ENCODE results near the gene GRID1.
A peak's percentile ranks its signal among the peaks of the same experiment; 100 is the strongest.

Gene GRID1

DNA sequence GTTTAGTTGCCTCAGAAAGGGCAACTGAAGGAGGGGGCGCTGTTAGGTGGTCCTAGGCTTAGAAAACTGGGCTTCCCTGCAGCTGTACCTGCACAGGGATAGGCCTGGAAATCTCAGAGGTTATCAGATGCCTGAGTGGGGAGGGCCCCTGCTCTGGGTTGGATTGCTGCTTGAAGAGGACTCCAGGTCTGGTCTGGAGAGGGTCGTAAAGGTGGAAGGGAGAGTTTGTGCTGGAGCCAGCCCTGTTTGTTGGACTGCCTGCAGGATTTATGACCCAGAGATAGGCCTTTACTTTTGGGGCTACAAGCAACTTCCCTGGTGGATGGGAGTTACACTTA is 765.9 kb downstream of the GRID1 start:
- no peak for DNase-seq

GRCh38 chr10:85600026-85600743 is 766.4 kb downstream of the GRID1 start:
- DNase-seq, result no peak

DNA sequence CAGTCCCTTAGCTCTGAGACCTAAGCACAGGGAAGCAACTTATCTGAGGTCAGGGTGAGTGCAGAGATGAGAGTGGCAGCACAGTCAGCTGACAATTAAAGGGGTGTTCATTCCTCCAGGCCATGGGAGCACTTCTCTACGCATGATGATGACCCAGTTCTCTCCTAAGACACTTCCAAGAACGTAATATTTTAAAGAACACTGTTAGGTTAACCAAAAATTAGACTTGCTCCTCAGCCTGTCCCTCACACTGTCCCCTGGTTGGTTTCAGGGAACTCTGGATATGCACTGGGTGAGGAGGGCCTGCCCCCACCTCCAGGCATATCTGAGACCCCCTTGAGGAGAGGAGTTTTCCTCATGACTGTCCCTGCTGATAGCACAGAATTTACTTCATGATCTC is 767.5 kb downstream of the GRID1 start:
- no peak for DNase-seq

DNA sequence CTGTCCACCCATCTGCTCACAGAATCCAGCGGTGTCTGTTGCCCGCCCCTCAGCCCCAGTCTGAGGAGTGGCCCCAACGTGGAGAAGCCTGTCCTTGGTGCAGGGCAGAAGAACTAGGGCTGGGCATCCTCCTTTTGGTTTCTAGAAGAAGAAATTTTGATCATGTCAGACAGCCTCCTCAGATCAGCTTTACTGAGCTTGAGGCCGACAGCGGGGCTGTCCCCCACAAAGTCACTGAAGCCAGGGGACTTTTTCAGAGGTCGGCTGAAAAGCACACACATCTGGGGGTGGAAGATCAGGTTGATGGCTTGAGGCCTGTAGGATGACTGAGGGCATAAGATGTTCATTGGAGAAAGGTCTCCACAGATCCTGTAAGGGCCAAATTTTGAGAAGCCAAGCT is 767.9 kb downstream of the GRID1 start:
- no peak for DNase-seq

DNA sequence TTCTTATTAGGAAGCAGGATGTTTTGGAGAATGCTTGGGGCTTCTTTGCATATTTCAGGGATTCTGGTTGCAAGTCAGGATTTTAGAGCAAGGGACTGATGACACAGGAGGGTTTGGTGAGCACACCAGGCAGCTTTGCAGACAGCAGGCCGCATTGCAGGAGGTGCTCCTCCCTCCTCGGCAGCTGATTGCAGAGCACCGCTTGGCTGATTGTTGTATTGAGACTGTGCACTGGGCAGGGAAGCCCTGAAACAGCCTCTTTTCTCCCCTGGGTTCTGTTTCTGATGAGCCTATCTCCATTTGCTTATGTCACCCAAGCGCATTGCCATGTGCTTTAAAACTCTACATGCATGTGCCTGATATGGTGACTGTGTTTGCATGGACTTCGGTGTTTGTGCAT is 769.6 kb downstream of the GRID1 start:
- no peak for DNase-seq

DNA sequence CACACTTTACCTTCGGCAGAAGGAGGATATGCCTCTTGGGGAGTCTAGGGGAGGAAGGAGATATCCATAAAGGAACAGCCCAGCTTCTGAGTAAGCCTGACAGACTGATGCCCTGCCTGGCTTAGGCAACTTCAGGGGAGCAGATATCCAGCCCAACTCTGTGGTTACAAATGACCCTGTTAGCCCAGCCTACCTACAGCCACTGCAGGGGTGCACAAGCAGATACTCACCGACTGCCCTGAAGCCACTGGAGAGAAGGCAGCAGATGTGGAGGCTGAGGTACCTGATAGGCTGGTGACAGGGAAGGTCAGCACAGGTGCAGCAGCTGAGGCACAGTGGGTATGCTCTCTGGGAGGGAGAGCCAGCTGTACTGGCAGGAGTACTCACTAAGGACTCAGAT is 770.2 kb downstream of the GRID1 start:
- no peak for DNase-seq

DNA sequence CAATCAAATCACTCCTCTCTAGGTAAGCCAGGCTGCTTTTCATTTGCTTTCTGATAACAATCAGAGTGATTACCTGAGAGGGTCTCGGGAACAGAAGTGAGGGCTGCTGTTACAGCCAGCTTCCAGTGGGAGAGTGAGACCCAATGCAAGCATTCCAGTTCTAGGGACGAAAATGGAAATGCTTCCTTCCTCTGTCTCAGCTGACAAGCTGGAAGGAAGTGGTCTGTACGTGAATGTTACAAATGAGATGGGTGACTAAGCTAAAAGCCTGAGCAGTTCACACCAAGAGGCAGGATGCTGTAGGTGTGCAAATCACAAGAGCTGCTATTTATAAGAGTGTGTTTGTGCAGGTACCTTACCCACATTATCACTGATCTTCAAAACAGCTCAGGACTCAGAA is 772.4 kb downstream of the GRID1 start:
- DNase-seq, result no peak

DNA sequence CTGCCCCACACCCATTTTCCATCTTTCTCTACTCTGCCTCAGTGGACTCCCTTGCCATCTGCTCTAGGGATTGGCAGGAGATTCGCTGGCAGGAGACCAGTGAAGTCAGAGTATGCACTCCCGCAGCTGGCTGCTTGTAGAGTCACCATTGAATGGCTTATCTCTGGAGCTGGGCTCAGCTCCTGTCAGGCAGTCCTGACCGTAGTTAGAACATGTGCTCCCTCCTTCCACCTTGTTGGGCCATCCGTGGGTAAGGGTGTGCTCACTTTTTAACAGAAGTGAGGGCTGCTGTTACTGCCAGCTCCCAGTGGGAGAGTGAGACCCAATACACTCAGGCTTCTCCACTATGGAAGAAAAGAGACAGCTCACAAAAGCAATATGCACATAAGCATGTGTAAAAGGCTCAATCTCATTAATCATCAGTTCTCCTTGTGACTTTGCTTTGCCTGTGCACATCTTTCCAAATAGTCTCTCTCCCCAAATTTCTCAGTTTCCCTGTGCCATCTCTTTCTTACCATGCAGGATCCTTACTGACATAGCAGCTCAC is 773.3 kb downstream of the GRID1 start:
- no peak for DNase-seq

DNA sequence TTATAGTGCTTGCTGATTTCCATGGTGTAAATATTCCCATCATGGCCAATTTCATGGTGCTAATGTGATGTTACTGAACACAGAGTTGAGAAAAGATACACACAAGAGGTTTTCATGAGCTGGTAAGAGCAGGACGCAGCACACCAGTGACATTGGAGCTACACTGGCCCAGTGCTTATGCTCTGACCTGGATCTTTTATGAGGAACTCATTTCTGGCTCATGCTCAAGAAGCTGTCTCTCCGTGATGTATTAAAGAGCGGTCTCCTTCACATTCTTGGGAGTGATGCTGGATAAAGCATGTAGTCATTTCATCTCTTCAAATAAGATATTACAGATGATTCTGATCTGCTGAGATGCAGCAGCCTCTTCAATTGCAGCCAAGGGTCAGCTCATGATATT is 785.2 kb downstream of the GRID1 start:
- no peak for DNase-seq

- no peak for DNase-seq
Measured at GRCh38 chr10:85580585-85580984, 786.0 kb downstream of the GRID1 start.

- no peak for DNase-seq
Measured at GRCh38 chr10:85578860-85579259, 787.7 kb downstream of the GRID1 start.

- no peak for DNase-seq
Measured at GRCh38 chr10:85575441-85575840, 791.2 kb downstream of the GRID1 start.

GRCh38 chr10:85570871-85571270 is 795.7 kb downstream of the GRID1 start:
- DNase-seq, result no peak

GRCh38 chr10:85565381-85565780 is 801.2 kb downstream of the GRID1 start:
- DNase-seq, result no peak

GRCh38 chr10:85558533-85558932 is 808.1 kb downstream of the GRID1 start:
- no peak for DNase-seq

DNA sequence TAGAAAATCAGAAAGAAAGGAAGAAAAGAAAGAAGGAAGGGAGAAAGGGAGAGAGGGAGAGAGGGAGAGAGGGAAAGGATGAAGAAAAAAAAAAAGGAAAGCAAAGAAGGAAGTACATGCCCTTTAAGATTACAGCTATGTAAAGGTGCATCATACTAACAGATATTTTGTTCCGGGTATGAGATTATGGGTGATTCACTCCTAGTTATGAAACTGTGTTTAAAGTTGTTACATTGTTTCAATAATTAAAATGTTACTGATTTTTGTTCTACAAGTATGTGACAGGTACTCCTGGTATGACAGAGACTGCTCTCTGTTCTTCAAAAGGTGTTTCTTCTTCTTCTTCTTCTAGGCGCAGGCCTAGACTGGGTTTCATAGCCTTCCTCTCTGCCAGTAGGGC is 808.9 kb downstream of the GRID1 start:
- no peak for DNase-seq

- peak; percentile 72 to 76 for DNase-seq
Measured at GRCh38 chr10:85557077-85557476, 809.5 kb downstream of the GRID1 start.
